HG03159 (cell line): ENCODE data around the gene PSPN.
"Not testable (repeated sequence)": the region's sequence is repeated elsewhere in the genome, so short reads cannot be mapped to it uniquely, and the experiment has no call there.

Source experiments
- ATAC-seq: cut with Tn5 transposase; IDR thresholded peaks from one replicate; pipeline ENCODE4 v1.9.1; 2021; ENCODE audit warnings: mild to moderate bottlenecking, moderate library complexity; ENCODE audit not compliant: unreplicated experiment

PSPN gene

DNA sequence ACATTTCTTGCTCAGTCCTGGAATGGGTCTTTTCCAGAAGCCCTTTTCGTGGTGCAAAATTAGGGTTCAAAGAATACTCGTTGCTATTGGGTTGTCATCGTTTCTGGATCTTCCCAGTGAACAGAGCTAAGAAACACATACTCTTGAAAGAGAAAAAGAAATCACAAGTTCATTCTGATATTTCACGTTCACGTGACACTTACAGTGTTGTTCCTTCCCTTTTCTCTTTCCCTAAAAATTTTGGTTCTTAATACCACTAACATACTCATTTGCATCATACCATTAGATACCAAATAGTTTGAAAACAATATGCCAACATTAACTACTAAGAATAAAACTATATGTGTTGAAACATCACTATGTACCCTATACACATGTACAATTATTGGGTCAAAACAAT lies 30.7 kb upstream of the PSPN start:
- ATAC-seq = no peak

DNA sequence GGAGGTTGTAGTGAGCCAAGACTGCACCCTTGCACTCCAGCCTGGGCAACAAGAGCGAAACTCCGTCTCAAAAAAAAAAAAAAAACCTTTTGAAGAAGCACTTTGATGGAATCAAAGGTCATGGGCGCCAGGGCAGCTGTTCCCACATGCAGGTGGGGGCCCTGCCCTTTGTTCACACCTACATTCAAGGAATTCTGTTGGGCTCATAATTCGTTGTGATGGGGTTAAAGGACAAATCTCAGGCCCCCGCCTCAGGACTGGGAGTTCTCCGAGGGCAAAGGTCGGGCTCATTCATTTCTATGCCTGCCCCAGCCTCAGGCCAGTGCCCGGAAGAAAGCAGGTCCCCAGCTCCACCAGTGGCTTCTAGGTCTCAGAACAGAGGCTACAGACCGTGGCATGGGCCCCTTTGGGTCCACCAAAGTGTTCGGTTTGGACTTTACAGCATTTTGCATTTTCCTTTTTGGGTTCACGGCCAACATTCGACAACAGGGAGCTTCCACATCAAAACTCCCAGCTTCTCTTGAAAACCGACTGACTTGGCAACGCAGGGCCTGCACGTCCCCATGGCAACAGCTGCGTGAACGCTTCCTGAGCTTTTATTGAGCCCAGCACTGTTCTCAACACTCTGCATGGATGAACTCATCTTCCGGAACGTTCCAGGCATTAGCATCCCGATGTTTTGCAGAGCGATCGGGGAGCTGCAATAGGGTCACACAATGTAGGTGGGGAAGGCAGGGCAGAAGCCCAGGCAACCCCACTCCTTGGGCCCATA lies 27.3 kb upstream of the PSPN start:
- no peak for ATAC-seq

DNA sequence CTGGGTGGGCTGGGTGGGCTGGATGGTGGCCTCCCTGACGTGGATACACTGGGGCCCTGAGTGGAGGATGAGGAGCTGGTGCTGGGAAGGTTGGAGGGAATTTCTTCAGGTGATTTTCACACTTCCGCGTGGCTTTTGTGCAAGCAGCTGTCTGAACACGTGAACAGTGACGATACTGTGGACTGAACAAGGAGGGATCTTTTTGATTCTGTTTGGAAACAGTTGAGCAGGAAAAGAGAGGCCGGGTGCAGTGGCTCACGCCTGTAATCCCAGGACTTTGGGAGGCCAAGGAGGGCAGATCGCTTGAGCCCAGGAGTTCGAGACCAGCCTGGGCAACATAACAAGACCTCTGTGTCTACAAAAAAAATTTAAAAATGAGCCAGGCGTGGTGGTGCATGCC lies 26.3 kb upstream of the PSPN start:
- ATAC-seq = no peak

DNA sequence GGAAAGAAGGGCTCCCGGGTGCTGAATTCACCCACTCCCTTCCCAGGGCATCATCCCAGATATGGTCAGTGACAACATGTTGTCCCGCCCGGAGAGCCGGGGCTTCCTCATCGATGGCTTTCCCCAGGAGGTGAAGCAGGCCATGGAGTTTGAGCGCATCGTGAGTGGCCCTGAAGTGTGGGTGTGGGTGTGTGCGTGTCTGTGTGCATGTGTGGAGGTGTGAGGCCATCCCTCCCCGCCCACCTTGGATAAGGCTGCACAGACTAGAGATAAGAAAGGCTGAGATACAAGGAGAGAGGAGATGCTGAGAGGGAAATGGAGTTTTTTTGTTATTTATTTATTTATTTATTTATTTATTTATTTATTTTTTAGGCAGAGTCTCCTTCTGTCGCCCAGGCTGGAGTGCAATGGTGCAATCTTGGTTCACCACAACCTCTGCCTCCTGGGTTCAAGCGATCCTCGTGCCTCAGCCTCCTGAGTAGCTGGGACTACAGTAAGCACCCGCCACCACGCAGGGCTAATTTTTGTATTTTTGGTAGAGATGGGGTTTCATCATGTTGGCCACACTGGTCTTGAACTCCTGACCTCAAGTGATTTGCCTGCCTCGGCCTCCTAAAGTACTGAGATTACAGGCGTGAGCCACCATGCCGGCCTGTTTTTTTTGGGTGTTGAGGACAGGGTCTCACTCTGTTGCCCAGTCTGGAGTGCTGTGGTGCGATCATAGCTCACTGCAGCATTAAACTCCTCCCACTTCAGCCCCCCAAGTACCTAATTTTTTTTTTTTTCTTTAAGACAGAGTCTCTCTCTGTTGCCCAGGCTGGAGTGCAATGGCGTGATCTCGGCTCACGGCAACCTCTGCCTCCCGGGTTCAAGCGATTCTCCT lies 24.6 kb upstream of the PSPN start:
- ATAC-seq = not testable (repeated sequence)

DNA sequence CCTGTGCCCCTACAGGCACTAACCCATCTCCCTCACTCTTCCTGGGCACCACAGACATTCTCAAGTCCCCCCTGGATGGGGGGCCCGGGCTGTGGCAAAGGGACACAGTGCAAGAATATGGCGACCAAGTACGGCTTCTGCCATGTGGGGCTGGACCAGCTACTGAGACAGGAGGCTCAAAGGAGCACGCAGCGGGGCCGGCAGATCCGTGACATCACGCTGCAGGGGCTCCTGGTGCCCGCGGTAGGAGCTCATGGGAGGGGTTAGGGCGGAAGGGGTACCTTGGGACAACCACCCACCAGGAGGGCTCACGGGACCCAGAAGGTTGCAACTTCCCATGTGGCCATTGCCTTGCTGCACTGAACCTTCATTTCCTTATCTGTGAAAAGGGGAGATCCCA lies 20.6 kb upstream of the PSPN start:
- ATAC-seq = no peak

DNA sequence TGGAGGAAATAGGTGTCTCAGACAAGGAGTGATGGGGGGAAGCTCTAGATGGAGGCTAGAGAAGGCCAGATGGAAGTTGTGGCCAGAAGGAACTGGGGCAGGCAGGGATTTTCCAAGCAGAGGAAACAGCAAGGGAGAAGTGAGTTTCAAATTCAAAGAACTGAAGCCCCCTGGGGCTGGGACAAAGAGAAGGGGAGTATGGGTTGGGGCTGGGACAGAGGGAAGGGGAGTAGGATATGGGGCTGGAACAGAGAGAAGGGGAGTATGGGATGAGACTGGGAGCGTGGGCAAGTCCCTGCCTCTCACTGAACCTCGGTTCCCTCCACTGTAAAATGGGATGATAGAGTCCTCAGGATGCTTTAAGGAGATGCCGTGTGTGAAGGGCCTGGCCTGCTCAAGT lies 19.1 kb upstream of the PSPN start:
- ATAC-seq = no peak

DNA sequence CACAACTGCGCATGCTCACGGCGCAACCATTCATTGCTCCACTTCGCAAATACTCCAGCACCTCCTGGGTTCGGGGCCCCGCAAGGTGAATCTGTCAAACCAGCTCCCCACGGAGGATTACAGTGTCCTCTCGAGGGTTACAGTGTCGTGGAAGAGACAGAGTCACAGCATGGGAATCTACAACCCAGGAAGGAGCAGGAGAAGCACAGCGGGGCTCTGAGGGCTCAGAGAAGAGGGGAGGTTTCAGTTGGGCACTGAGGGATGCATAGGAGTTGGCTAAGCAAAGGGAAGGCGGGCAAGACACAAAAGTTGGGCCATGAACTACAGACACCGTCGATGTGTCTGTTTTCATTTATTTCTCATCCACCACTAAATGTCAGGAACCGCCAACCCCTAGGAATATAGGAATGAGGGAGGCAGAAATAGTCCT lies 18.3 kb upstream of the PSPN start:
- ATAC-seq = no peak

DNA sequence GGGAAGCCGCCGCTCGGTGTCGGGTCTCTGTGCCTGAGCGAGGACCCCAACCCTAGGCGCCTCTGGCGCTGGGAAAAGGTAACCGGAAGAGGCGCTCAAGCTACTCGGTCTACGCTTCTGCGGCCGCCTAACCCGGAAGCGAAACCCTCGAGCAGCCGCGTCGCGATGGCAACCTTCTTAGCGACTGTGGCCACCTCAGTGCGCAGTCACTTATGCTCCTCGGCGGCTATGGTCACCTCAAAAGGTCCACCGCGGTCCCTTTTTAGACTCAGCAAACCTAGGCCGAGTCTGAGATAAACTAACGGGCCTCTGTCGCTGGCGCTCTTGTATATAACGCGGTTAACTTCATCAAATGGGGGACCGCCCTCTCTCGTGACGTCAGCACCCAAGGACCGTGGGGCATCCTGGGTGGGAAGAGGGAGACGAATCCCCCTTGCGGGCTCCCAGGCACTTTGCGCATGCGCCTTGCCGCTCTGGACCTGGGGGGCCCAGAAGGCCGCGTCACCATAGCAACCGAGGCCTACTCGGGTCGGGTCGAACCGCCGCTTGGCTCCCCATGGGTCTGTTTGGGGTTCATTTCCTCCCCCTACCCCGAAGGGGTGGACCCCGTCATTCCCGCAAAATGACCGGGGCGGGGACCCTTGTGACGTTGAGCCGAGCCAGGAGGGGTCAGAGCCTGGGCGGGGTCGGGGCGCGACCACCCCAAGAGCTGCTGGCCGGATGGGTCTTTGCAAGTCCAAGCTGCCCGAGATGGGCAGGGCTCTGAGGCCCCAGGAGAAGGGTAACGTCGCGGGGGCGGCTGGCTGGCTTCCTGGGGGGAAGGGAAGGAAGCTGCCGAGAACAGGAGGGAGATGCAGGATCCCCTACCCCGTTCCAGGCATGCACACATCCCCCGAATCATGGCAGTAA lies 17.6 kb upstream of the PSPN start, which contains the start of gene GTF2F1:
Gene GTF2F1 (minus strand): TSS at position 91 of the 909 bp plus-strand sequence. CDS start 169 bp downstream, outside the sequence.
- peak; percentile 80 for ATAC-seq

DNA sequence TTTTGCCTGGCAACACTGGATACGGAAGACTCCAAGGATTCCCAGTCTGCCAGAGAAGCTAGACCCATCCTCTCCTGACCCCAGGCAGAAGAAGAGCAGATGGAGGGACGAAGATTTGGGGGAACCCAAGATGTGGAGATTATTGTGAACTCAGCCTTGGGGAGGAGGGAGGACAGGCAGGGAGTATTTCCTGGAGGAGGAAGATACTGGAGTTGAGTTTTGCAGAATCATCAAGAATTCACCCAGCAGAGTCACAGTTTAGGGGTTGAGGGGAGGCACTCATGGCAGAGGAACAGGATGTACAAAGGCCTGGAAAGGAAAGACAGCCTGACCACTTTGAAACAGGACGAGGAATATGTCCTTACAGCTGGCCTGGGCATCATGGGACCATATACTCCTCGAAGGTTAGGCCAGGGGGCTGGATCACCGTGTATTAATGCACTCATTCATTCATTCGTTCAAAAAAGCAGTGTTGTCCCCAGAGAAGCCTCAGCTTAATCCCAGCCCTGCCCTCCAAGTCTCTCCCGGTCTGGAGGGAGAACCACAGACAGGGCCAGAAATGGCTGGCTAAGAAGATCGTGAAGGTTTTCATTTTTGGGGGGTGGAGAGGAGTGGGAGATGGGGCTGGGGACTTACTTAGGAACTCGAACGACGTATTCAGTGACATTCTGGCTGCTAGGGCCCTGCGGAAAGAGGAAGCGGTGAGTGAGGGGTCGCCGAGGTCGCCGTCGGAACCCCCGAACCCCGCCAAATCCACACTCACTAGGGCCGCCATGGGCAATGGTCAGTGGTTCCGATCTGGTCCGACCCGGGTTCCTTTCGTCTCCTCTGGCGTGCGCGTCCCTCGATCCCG lies 16.7 kb upstream of the PSPN start:
- ATAC-seq = peak; percentile 23

DNA sequence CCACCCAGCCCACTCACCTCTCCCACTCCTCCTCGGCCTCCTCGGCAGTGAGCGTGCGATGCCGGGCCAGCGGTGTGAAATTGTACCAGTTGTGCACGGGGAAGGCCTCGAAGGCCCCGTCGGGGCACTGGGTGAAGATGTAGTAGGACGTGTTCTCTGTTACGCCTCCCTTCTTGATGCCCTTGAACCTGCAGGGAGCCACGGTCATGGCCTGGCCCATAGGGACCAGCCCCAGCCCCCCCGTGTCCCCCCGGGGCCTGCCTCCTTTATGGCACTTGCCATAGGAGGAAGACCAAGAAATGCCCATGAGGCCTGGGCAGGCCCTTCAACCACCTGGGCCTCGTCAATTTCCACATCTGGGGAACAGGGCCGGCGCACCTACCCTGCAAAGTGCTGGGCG lies 11.6 kb upstream of the PSPN start:
- no peak for ATAC-seq

DNA sequence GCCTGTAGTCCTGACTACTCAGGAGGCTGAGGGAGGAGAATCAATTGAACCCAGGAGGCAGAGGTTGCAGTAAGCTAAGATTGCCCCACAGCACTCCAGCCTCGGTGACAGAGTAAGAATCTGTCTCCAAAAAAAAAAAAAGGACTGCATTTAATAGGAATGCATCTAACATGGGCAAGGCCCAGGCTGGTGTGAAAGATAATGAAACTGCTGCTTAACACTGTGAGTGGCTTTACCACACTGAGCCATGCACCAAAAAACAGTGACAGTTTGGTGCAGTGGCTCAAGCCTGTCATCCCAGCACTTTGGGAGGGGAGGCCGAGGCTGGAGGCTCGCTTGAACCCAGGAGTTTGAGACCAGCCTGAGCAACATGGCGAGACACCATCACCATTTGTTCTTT lies 8.6 kb upstream of the PSPN start:
- no peak for ATAC-seq

DNA sequence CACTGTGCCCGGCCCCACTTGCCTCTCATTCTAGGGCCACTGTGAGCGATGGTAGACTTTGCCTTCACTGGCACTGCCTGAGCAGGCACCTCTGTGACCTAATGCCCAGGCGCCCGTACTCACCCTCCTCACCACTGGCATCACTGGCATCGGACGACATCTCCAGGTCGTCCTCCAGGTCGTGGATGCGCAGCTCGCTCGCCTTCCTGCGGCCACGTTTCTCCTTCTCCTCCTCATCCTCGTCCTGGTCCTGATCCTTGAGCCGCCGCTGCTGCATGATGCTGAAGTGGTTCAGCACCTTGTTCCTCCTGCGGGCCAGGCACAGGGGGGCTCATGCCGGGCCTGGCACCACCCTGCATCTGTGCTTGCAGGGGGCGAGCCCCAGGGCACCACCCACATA lies 7.5 kb upstream of the PSPN start:
- ATAC-seq = no peak

DNA sequence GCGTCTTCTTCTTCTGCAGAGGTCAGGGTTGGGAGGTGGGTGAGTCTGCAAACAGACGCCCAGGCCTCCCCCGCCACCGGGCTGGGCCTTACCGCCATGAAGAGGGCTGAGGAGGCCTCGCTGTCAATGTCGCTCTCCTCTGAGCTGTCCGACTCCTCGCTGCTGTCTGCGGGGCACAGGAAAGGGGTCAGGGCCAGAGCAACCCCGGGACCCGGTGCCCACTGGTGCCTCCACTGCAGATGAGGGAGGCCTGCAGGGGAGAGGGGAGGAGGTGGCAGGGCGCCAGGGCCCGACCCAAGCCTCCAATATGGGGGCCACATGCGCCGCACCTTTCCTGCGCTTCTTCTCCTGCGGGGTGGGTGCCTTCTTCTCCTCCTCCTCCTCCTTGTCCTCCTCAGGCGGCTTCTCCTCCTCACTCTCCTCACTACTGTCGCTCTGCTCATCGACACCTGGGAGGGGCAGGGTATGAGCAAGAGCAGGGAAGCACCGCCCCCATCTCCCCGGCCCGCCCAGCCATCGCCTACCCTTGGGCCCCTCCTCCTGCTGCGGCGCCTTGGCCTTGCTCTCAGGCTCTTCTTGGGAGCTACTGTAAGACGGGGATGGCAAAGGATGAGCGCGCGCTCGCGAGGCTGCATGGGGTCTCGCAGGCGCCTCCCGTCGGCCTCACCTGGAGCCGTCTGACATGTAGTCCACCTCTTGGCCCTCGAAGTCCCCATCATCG lies 5.5 kb upstream of the PSPN start:
- no peak for ATAC-seq

DNA sequence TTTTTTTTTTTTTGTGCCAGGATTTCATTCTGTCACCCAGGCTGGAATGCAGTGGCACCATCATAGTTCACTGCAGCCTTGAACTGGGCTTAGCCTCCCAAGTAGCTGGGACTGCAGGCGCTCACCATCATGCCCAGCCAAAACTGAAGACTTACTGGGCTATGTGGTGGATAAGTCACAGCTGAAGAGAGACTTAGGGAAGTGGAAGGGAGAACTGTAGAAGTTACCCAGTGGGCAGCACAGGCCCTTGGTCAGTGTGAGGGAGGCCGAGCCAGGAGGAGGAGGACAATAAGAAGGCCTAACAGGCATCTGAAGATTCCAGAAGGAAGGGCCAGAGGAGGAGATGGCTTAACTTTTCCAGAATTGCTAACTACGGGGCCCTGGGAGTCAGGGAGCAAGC lies 4.0 kb upstream of the PSPN start:
- no peak for ATAC-seq

DNA sequence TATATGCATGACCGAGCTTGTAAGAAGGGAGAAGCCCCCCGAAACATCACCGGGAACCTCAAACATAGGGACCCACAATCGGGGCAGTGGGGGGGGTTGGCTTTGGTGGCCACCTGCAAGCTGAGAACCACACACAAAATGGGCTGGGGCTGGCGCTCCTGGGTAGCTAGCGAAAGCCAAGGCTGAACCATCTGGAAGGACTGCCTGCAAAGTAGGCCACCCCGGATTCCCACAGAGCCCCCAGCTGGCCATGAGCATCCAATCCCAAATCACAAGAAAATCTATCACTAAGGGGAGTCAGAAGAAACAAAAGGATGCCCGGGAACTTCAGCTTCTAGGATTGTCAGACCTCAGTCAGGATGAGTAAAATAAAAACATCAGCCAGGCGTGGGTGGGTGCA lies 2.8 kb upstream of the PSPN start:
- no peak for ATAC-seq

DNA sequence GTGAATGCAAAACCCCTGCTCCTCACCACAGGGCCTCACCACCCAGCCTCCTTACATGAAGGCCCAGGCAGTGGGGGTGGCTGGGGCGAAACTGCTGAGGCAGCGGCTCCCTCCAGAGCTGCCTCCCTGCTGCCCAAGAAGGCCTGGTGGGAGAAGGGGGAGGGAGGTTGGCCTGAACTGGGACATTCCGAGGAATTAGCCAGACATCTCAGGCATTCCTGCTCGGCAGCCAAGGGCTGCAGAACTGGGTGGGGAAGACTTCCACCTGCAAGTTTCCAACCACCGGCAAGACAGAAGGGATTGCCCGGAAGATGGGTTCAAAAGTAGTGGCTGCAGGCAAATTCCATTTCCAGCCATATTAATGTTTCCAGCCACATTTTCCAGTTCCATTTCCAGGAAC lies 2.3 kb upstream of the PSPN start:
- no peak for ATAC-seq

DNA sequence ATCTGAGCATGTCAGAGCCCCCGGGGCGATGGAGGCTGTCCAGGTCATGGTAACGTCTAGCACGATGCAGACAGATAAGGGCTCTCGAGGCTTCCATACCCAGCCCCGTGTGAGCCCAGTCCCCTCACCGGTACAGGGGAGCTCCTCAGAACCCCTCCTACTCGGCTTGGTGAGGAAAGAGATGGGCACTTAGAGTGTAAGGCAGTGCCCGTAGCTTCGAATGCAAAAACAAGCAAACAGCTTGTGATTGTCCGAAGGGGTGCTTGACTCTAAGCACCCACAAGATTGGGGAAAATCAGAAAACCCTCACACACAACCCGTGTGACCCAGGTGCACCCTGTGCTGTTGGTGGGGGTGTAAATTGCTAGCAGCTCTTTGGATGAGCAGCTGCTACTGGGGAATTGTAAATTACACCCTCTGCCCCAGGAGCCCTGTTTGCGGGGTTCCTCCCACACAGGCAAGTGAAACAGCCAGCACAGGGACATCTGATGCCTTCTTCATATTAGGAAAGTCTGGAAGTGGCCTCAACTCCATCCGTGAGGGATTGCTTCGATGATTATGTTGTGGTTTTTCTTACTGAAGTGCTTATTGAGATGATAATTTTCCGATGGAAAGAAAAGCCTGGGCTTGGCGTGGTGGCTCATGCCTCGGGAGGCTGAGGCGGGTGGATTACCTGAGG lies 918 bp upstream of the PSPN start:
- no peak for ATAC-seq

DNA sequence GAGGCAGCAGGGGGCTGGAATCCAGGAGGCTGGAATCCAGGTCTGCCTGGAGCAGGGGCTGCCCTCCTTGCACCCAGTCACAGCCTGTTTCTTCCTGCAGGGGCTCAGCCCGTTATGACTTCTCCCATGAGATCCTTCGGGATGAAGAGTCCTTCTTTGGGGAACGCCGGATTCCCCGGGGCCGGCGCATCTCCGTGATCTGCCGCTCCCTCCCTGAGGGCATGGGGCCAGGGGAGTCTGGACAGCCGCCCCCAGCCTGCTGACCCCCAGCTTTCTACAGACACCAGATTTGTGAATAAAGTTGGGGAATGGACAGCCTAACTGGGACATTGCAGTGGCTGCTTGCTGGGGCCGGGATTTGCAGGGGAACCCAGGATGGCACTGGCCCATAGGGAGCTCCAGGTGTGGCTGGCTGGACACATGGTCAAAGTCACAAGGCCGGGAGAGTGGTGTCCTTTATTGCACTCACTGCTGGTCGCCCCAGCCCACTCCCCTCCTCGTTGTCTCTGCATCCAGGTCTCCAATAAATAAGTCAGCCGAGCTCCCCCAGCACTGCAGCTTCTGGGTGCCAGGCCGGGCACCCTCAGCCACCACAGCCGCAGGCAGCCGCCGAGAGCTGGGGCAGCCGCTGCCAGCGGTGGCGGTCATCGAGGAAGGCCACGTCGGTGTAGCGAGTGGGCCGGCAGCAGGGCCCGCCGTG lies 872 bp downstream of the PSPN start:
- no peak for ATAC-seq
